NCI-H2227 (cell line): ENCODE results near the gene EIF1.
"Not testable (repeated sequence)": the region's sequence is repeated elsewhere in the genome, so short reads cannot be mapped to it uniquely, and the experiment has no call there.

Experiments
- DNase-seq: peaks from one replicate; lab custom pipeline; 2025; ENCODE audit not compliant: unreplicated experiment; lab: John Stamatoyannopoulos, UW

Gene EIF1

DNA sequence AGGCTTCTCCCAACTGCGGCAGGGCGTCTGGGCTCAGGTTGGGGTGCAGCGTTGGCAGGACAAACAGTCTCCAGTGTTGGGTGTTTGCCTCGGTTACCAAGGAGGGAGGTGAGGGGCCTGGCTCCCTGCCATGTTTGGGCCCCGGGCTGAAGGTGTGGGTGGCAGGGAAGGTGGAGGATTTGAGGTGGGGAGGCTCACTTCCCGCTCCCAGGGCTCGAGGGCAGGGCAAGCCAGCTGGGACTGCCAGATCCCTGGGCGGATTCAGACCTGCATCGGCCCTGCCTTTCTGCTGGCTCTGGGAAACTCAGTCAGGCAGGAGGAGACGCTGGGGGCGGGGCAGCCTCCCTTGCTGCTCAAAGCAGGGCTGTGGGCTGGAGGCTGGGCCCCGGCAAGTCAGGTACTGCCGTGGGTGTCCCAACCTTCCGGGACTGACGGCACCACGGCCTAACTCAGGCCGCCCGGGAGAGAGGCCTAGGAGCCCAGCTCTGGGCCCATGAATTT lies 33.0 kb upstream of the EIF1 start:
- DNase-seq = peak; percentile 48

DNA sequence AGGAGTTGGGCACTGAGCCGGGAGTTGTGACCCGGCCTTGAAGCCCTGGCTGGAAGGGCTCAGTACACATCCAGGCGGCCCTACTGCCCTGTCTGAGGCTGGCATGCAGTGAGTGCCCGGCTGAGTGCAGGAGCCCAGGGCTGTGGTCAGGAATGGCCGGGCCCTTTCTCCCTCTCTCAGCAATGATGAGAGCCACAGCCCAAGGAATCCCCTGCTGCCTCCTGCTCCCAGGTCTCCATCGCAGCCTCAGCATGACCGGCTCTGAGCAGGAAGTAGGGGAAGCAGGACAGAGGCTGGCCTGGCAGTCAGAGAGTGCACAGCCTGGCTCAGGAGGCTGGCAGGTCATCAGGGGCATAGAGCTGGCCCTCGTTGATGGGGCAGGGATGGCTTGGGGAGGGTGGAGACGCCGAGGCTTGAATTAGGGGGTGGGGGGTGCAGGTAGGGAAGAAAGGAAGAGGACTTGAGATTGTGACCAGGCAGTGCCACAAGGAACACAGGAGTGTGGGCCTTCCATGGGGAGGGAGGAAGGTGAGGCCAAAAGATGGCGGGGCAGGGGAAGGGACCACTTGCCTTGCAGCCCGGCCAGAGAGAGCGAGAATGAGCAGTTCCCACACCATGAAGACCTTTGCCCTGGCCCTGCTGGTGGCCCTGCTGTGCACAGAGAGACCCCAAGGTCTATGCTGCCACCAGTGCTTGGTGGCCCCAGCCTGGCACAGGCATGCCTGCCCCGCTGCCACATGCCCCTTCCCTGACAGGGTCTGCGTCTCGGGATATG lies 32.2 kb upstream of the EIF1 start:
- no peak for DNase-seq

DNA sequence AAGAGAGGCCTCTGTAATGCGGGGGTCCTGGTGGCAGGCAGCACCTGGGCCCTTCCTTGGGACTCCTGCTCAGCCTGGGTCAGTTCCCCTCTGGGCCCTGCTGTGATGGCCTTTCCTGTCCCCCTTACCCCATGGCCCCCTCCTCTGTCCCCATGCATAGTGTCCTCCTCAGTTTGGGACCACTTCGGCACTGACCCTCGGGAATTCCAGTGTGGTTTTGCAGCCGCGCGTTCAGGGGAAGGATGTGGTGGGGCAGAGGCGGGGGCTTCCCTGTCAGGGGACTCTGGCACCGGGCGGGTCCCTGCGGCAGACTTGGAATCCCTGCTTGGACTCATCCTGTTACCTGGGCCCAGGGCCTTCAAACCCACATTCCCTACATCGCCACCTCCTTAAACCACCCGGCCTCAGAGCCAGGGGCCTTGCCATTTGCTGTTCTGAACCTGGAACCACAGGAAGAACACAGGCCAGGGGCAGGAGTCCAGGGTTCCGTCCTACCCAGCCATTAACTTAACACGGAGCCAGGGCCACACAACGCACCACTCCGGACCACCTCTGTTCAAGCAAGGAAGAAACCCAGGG lies 31.4 kb upstream of the EIF1 start:
- no peak for DNase-seq

DNA sequence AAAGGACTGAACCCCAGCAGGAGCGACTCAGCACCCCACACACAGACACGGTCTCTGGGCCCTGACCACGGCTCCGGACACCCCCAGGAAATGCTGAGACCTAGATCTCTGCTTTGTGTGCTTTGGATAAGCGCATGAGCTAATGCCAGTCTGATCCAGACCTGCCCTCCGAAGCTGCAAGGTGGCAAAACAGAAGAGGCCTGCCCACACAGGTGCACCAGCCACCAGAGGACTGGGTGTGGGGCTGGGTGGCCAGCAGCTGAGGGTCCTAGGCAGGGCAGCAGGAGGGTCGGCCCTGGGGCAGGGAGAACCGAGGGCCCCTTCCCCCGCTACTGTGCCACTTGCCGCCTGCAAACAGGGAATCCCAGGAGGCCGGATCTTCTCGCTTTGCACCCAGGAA lies 30.7 kb upstream of the EIF1 start:
- DNase-seq = no peak

DNA sequence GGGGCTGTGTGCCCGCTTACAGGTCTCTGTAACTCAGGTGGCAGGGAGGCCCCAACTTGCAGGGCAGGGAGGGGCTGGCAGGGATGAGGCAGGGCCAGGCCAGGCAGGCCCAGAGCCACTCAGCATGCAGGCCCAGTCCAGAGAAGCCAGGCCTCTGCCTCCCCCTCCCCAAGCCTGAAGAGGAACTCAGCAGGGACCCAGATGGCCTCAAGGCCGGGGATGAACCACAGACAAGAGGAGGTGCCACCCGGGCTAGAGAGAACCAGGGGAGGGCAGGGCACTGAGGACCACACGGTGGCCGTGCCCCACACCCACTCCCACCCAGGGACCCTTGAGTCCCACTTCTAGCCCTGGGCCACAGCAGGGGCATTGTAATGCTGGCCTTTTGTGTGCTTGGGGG lies 29.8 kb upstream of the EIF1 start:
- DNase-seq = no peak

DNA sequence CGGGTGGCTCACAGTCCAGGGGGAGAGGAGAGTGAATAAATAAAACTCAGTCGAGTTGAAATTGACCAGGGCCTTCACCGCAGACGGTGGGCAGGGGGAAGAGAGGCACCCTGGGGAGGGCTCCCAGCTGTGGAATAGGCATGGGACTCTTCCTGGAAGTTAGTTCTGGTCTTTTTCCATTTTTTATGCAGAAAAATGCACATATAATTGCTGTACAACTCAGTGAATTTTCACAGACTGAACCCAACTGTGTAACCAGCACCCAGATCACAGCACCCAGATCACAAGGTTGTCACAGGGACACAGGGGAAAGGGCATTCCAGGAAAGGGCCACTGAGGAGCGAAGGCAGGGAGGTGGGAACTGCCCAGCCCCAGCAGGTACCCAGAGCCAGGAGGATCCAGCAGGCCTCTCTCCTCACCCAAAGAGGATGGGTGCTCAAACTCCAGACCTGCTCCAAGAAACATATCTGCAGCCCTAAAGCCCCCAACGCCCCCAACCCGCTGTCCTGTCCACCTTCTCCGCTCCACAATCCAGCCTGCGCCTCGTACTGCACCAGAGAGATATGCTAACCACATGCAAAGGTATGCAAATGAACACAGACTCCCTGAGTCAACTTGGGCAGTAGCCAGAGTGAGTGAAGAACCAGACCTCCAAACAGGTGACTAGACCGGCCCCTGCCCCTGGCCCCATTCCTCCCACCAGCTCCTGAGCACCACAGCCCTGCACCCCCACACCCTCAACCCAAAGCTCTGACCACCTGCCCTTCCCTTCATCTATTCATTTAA lies 29.1 kb upstream of the EIF1 start:
- no peak for DNase-seq

DNA sequence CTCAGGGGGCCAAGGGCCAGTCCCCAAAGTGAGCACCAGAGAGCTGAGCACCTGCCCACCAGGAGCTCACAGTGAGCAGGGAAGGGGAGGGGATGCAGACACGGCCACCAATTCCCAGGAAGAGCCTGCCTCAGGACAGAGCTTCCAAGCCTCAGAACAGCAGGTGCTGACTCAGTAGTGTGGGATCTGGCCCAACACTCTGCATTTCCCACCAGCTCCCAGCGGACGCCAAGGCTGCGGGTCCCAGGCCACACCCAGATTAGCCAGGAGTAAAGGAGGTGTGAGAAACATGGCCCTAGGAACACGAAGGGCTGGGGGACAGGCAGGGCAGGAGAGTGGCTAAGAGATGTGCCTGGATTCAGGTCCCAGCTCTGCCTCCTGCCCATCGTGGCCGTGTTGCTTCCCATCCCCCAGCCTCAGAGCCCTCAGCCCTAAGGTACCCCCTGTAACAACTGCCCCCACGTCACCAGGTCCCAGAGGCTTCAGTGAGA lies 28.4 kb upstream of the EIF1 start:
- no peak for DNase-seq

DNA sequence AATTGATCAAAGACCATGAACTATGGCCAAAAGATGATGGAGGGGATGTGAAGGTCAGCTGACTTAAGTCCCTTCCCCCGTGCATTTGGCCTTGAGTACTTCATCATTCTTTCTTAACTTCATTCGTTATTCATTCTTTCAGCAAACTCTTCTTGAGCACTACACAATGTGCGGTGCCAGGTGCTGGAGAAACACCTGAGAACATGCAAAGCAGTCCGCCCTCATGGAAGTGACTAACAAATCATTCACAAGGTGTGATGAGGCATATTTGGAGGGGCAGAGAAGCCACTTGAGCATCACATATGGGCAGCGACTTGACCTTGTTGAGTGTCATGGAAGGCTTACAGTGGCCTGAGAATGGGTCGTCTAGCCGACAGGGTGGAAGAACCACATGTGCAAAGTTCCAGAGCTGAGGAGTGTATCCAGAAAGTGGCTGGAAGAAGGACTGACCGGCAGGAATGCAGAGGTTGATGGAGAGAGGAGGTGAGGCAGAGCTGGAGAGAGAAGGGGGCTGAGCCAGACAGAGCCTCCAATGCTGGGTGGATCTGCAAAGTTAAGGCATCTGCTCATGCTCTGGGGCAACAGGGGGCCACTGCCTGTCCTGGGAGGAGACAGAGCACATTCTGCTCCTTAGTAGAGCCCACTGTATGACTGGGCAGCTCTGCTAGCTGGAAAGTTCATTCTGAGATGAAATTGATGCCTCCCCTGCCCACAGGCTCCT lies 25.1 kb upstream of the EIF1 start:
- DNase-seq = no peak

DNA sequence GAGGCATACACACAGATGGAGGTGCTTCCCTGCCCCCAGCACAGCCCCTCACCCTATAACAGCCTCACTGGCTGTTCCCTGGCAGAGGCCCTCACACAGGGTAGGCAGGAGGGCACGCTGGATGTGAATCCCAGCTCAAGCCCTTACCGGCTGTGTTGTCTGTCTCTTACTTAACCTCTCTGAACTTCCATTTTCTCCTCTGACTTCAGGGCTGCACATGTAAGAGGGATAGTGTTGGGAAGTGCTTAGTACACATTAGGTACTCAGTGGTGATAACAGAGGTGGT lies 24.6 kb upstream of the EIF1 start:
- DNase-seq = no peak

DNA sequence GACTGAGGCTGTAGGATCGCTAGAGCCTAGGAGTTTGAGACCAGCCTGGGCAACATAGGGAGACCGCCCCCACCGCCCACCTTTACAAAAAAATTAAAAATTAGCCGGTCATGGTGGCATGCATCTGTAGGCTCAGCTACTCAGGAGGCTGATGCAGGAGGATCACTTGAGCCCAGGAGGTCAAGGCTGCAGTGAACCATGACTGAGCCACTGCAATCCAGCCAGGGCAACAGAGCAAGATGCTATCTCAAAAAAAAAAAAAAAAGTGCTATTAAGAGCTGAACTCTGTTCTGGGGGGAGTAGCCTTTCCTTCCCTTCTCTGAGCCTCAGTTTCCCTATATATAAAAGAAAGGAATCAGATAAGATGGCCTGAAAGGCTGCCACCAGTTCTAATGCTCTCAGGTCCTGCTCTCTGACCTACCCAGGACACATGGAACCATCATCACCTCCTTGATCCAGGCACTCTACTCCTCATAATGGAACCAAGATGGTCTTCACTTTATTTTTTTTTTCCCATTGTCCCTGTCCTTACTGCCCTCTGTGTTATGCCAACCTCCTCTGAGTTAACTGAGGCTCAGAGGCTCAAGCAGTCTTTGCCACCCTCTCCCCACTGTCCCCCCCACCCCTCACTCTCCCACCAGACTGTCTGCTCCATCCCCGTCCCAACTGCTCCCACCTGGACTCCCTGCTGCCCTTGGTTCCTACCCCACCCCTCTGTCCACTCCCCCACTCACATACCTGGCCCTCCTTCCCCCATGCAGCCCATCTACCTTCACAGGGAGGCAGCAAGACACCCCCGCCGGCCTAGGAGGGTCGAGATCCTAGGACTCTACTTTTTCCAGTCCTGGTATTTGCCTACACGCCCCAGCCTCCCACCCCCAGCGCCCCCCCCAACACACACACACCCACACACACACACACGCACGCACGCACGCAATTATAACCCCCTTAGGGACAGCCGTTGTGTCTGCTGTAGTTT lies 23.8 kb upstream of the EIF1 start:
- DNase-seq = no peak

DNA sequence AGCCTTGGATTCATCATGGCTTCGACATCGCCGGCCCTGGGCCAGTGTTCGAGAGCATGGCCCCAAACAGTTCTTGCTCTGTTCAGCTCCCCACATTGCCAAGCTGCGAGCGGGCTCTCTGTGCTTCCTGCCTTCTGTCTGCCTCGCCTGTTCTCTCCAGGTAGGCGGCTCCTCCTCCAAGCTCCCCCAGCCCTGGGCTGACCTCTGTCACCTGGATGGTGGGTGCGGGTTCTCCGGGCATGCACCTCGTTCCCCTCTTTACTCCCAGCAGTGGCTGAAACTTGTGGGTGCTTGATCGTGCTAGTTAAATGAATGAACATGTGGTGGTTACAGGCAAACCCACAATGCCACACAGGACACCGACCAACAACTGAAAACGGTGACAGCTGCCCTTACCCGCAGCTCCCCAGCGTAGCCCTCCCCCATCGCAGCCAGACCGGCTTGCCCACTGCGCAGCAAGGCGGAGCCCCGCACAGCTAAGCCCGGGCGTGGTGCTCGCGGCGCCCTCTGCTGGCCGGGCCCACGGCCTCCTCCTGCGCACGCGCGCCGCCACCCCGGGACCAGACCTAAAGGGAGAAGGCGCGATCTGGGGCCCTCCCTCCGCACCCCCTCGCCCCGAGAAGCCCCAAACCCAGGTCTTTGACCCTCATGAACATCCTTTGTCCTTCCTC lies 23.0 kb upstream of the EIF1 start:
- DNase-seq = peak; percentile 93

DNA sequence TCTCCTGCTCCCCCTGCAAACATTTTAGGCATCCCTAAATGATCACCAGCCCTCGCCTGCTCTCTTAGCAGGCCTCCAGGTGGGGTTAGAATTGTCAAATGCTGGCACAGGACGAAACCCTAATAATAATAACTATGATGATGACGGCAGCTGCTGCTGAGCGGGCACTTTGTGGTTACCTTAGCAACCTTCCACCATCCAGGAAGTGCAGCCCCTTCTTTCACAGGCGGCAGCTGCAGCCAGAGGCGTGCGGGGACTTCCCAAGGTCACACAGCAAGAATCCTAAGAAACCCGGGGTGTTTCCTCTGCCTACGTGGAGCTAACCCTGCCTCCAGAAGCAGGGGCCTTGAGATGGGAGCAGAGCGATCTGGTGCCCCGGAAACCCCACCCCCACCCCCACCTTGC lies 22.4 kb upstream of the EIF1 start:
- peak; percentile 73 for DNase-seq

DNA sequence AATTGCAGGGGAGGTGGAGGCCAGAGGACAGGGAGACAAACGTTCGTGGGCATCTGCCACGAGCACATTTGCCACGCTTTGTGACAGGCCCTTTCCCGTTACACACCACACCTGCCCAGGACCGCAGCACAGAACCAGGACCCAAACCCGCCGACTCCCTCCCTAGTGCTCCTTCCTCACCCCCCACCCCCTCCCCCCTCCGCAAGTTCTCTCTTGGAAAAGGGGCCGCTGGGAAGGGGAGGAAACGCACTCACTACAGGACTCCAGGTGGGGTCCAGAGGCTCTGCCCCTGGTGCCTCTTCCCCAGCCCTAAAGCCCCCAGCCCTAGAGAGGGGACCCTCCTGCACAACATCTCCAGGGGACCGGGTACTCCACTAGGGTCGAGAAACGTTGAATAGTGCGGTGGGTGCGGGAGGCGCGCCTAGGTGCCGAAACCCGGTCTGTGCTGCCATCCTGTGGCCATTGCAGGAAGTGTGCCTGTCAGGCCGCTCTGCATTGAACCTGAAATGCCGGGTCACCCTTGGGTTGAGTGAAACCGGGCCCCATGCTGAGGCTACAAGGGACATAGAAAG lies 21.9 kb upstream of the EIF1 start:
- DNase-seq = peak; percentile 86

DNA sequence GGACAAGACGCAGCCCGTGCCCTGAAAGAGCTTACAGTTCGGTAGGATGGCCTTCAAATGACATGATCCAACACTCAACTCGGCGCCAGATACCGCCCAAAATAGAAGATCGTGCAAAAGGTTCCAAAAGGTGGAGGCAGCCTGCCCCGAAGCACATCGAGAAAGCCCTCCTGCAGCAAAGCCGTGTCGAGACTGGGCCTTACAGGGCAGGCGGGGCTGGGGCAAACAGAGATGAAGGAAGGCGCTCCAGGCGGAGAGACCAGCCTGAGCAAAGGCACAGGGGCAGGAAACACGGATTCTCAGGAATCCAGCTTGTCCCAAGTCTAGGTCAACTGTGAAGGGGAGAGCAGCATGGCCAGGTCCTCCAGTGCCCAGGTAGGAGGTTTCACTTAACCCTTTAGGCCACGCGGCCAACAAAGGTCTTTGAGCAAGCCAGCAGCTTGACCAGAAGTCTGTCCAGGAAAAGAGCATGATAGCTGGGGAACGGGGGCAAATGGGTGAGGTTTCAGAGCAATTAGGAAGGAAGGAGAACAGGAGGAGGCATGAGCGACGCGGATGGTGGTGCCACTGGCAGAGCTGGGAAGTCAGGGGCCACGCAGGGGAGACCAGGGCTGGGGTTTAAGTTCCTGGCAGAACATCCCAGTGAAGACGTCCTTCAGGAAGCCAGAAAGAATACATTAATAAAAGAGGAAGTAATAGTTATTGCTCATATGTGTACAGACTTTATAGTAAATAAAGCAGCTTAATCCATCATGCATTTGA lies 21.2 kb upstream of the EIF1 start:
- DNase-seq = no peak

DNA sequence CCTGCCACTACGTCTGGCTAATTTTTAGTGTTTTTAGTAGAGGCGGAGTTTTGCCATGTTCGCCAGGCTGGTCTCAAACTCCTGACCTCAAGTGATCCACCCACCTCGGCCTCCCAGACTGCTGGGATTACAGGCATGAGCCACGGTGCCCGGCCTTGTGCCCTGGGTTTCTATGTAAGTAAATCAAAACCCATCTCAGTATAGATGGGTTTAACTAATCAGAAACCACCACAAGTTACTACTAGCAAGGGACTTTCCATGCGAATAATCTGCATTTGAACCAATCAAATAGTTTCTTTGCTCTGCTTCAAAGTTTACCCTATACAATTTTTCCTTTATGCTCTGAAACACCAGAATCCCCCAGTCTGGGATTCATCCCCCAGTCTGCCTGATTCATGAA lies 16.5 kb upstream of the EIF1 start:
- no peak for DNase-seq

DNA sequence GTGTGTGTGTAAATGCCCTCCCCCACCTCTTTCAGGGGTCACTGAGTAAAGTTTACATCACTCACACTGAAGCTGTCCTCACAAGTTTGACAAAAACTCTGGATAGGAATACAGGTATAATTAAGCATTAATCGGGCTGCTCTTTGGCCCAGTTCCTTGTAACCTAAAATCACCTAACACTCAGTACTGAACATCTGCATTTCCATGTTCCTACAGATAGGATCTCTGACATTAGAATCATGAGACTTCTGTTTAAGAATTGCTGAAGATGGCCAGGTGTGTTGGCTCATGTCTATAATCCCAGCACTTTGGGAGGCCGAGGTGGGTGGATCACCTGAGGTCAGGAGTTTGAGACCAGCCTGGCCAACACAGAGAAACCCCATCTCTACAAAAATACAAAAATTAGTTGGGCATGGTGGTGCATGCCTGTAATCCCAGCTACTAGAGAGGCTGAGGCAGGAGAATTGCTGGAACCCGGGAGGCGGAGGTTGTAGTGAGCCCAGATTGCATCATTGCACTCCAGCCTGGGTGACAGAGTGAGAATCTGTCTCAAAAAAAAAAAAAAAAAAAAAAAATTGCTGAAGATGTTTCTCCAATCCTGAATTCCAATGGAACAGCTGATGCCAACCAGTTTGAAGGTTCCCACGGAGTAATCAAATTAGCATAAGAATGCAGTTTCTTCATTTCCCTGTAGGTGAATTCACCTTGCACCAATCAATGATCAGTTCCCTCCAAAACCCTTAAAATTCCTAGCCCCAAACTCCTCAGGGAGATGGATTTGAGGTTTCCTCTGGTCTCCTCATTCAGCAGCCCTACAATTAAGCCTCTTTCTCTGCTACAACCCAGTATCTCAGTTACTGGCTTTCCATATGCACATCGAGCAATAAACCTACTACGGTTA lies 13.3 kb upstream of the EIF1 start:
- DNase-seq = not testable (repeated sequence)

DNA sequence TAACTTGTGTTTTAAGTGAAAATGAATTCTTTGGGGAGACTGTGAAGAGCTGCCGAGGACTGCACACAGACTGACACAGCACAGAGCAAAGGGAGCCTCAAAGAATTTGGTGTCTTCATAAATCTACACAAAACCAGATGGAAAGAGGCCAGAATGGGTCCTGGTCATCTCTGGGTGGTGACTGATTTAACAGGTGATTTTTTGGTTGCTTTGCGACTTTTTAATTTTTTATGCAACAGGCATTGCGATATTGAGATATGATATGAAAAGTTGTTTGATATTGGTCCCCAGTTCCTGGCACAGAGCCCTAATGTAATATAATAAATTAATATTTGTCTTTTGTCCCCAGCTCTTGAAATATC lies 12.6 kb upstream of the EIF1 start:
- DNase-seq = no peak
